GM19035 (cell line): ENCODE results near the gene ZHX3.
"Not testable (repeated sequence)": the region's sequence is repeated elsewhere in the genome, so short reads cannot be mapped to it uniquely, and the experiment has no call there.

ENCODE experiments used
- ATAC-seq: cut with Tn5 transposase; IDR thresholded peaks from one replicate; pipeline ENCODE4 v1.9.1; 2021; ENCODE audit not compliant: unreplicated experiment

Gene ZHX3

GRCh38 chr20:41137614-41138474, 179.7 kb downstream of the ZHX3 start:
- peak; percentile 12 for ATAC-seq

- peak; percentile 64 for ATAC-seq
Observed at GRCh38 chr20:41136680-41137613, 180.6 kb downstream of the ZHX3 start, which contains the start of gene PLCG1. Gene PLCG1, plus strand, starts transcription at chr20:41137543. Its CDS starts 99 bp downstream, at chr20:41137642.

- peak; percentile 2 for ATAC-seq
Observed at GRCh38 chr20:41135888-41136679, 181.4 kb downstream of the ZHX3 start.

- ATAC-seq, result no peak
Observed at GRCh38 chr20:41135187-41135887, 182.2 kb downstream of the ZHX3 start.

GRCh38 chr20:41134362-41135186, 183.0 kb downstream of the ZHX3 start:
- no peak for ATAC-seq

GRCh38 chr20:41133709-41134361, 183.7 kb downstream of the ZHX3 start:
- peak; percentile 49 for ATAC-seq

GRCh38 chr20:41132388-41132775, 185.1 kb downstream of the ZHX3 start:
- not testable (repeated sequence) for ATAC-seq

- no peak for ATAC-seq
Observed at GRCh38 chr20:41131594-41132387, 185.7 kb downstream of the ZHX3 start.
